NB4 (cell line): ENCODE measurements around the gene MEF2C.
"Not testable (repeated sequence)": the region's sequence is repeated elsewhere in the genome, so short reads cannot be mapped to it uniquely, and the experiment has no call there.

ENCODE experiments used
- DNase-seq: peaks from one replicate; pipeline ENCODE4 v3.0.0; 2010; ENCODE audit warnings: low read depth
- H3K4me3 ChIP-seq: one replicate; pipeline ENCODE4 v1.5.1; 2011; ENCODE audit warnings: mild to moderate bottlenecking, low read depth, low read length, moderate library complexity
- MYC ChIP-seq: IDR thresholded peaks from 2 replicates; pipeline ENCODE4 v1.6.1; 2011; ENCODE audit warnings: low read depth, low read length
- POLR2A ChIP-seq: IDR thresholded peaks from 2 replicates; pipeline ENCODE4 v1.6.1; 2011; ENCODE audit warnings: mild to moderate bottlenecking; ENCODE audit not compliant: insufficient read length; ENCODE audit errors: extremely low read depth
- TF ChIP-seq, protein P1 (sequence below): IDR thresholded peaks from 2 replicates; pipeline ENCODE4 v1.6.1; 2011; ENCODE audit warnings: low read depth, low read length
- TF ChIP-seq, protein P2 (sequence below): IDR thresholded peaks from one replicate; pipeline ENCODE4 v1.5.1; 2012; ENCODE audit warnings: low read depth, low read length

The MEF2C gene

DNA sequence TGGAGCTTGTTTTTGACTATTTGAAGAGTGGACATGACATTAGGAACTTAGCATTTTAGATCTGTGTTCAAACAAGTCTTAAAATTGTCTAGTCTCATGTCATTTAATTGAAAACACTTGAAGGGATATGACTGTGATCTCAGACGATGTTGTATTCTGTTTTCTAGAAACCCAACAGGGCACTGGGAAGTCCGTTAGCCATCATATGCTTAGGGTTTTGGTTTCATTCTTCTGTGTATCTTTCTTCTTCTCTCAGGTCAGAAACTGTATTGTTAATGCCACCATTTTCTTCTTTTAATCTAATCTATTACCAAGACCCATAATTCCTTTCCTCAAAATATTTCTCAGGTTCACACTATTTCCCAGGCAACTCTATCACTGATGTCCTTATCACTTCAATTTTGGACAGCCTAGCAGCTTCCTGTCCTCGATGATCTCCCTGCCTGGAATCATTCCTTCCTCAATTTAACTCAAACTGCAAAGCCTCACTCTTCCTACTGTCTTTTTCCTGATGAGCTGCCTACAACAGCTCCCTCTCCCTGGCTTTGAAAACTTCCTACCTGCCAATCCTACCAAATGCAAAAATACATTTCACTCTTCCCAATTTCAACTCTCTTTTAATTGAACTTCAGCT is 77.7 kb downstream of the MEF2C start:
- H3K4me3 ChIP-seq, result no peak overlapping the region
- TF ChIP-seq POLR2A (no peak), MYC (no peak)
- TF ChIP-seq, protein P1, sequence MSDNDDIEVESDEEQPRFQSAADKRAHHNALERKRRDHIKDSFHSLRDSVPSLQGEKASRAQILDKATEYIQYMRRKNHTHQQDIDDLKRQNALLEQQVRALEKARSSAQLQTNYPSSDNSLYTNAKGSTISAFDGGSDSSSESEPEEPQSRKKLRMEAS, result no peak
- TF ChIP-seq, protein P2, sequence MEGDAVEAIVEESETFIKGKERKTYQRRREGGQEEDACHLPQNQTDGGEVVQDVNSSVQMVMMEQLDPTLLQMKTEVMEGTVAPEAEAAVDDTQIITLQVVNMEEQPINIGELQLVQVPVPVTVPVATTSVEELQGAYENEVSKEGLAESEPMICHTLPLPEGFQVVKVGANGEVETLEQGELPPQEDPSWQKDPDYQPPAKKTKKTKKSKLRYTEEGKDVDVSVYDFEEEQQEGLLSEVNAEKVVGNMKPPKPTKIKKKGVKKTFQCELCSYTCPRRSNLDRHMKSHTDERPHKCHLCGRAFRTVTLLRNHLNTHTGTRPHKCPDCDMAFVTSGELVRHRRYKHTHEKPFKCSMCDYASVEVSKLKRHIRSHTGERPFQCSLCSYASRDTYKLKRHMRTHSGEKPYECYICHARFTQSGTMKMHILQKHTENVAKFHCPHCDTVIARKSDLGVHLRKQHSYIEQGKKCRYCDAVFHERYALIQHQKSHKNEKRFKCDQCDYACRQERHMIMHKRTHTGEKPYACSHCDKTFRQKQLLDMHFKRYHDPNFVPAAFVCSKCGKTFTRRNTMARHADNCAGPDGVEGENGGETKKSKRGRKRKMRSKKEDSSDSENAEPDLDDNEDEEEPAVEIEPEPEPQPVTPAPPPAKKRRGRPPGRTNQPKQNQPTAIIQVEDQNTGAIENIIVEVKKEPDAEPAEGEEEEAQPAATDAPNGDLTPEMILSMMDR, result no peak
- DNase-seq, result no peak

DNA sequence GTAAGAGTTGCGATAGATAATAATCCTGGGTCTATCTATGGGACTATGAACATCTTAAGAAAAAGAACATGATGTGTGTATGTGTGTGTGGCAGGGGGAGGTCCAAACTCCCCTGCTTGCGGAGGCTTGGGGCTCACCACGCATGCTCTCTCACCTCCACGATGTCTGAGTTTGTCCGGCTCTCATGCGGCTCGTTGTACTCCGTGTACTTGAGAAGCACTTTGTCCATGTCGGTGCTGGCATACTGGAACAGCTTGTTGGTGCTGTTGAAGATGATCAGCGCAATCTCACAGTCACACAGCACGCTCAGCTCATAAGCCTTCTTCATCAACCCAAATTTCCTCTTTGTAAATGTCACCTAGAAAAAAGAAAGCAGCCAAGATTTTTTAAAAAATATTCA is 78.5 kb downstream of the MEF2C start:
- TF ChIP-seq, protein P1, result no peak
- TF ChIP-seq MYC (no peak), POLR2A (no peak)
- TF ChIP-seq, protein P2, result no peak
- no peak for DNase-seq
- no peak overlapping the region for H3K4me3 ChIP-seq

DNA sequence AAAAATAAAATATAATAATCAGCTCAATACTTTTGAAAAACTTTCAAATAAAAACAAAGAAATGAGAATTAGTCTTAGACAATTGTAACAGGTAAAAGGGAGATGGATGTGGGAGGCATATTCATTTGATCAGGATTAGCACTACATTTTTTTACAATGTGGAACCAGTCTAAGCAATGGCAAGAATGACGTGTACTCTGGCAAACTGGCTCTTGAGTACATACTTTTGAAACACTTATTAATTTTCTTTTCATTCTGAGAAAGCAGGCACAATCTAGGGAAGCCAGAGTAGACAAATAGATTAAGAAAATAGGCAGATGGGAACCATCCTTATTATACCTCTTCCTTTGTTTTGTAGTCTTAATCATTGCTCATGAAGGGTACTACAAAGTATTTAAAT is 79.7 kb downstream of the MEF2C start:
- no peak overlapping the region for H3K4me3 ChIP-seq
- TF ChIP-seq POLR2A (no peak), MYC (no peak)
- TF ChIP-seq, protein P2, result no peak
- TF ChIP-seq, protein P1, result no peak
- DNase-seq, result no peak

DNA sequence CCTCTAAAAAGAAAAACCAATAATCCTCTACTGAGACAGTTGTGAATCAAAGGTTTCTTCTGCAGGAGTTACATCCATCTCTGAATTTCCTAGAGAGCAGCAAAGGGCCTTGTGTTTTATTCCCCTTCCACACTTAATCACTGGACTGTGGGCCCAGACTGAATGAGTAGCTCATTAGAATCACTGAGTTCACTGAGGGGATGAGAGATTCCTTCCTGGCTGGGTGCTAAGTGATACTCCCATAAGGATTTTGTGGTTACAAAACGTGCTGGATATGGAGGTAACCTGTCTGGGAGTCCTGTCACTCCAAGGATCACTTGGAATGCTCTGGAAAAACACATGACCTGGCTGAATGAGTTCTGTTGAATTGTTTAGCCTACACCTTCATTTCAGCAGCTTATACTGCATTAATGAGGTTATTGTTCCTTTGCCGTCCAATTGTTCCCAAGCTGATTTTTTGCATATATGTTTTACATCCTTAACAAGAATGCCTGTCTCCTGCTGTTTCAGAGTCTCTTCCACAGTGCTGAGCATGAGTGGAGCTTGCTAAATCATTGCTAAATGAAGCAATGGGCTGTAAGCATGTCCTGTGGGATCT is 82.9 kb downstream of the MEF2C start:
- DNase-seq, result no peak
- no peak overlapping the region for H3K4me3 ChIP-seq
- TF ChIP-seq, protein P2, result no peak
- TF ChIP-seq, protein P1, result no peak
- no peak for TF ChIP-seq POLR2A
- no peak for TF ChIP-seq MYC

DNA sequence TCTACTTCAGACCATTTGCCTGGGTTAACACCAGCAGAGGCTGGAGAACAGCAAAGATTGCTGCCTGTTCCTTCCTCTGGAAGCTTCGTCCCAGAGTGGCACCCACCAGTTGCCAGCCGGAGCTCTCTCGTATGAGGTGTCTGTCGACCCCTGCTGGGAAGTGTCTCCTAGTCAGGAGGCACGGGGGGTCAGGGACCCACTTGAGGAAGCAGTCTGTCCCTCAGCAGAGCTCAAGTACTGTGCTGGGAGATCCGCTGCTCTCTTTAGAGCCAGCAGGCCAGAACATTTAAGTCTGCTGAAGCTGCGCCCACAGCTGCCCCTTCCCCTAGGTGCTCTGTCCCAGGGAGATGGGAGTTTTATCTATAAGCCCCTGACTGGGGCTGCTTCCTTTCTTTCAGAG is 84.1 kb downstream of the MEF2C start:
- not testable (repeated sequence) for DNase-seq, H3K4me3 ChIP-seq

DNA sequence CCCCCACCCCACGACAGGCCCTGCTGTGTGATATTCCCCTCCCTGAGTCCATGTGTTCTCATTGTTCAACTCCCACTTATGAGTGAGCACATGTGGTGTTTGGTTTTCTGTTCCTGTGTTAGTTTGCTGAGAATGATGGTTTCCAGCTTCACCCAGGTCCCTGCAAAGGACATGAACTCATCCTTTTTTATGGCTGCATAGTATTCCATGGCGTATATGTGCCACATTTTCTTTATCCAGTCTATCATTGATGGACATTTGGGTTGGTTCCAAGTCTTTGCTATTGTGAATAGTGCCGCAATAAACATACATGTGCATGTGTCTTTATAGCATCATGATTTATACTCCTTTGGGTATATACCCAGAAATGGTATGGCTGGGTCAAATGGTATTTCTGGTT is 89.2 kb downstream of the MEF2C start:
- H3K4me3 ChIP-seq, DNase-seq: not testable (repeated sequence)

DNA sequence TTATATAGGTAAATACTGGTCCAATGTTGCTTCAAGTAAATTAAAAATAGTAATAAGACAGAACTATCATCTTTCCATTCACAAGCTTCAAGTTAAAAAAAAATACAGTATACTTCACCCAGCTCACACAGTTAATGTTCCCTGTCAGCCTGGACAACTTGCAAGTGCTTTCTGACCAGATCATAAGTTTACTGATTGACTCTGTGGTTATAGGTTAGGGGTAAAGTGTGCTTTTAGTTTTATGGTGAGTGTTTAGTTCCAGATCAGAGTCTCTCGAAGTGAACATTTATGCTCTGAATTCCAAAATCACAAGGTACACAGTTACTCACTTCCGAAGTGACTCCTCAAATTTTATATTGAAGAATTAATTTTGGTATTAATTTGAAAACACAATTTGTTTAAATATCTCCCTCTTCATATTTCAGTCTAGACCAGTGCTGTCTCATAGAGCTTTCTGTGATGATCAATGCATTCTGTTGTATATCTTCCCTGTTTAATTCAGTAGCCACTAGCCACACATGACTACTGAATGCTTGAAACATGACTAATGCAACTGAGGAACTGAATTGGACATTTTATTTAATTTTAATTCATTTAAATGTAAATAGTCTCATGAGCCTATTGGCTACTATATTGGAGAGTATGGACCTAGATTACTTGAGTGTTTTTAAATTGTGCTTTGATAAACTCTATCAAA is 90.7 kb downstream of the MEF2C start:
- no peak for DNase-seq
- no peak overlapping the region for H3K4me3 ChIP-seq
- TF ChIP-seq POLR2A (no peak), MYC (no peak)
- TF ChIP-seq, protein P1, result no peak
- TF ChIP-seq, protein P2, result no peak
